ENCODE data around the gene KRTAP22-1. TPM values are rescaled to one million over a fixed set of nuclear protein-coding genes. Genes with fewer than 3 reads are reported as not detected.

KRTAP22-1 gene
- not detected in 2 replicates for total RNA-seq

DNA sequence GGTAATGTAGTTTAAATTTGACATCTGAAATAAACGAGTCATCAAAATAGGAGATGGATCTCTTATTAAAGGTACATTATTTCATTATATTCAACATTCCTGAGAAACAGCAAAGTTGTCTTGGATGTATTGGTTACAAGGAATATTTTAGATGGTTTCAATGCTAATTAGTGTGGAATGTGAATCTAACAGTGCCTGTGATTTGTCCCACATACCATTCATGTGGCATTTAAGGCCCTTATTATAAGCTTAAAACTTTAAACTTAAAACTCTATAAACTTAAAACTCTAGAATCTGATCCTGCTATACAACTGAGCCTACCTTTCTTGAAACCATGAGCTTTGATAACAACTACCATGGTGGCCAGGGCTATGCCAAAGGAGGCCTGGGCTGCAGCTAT, at the start of gene KRTAP22-1:
TSS of gene KRTAP22-1 (plus strand) at position 301 of the 400 bp plus-strand sequence.
- no peaks in the 10 kb centered on the region for H3K27me3 Mint-ChIP-seq
- no peaks in the 10 kb centered on the region for H3K4me1 Mint-ChIP-seq
- ChIA-PET POLR2A (no interaction called here), CTCF (no interaction called here)
- TF ChIP-seq, protein P1, sequence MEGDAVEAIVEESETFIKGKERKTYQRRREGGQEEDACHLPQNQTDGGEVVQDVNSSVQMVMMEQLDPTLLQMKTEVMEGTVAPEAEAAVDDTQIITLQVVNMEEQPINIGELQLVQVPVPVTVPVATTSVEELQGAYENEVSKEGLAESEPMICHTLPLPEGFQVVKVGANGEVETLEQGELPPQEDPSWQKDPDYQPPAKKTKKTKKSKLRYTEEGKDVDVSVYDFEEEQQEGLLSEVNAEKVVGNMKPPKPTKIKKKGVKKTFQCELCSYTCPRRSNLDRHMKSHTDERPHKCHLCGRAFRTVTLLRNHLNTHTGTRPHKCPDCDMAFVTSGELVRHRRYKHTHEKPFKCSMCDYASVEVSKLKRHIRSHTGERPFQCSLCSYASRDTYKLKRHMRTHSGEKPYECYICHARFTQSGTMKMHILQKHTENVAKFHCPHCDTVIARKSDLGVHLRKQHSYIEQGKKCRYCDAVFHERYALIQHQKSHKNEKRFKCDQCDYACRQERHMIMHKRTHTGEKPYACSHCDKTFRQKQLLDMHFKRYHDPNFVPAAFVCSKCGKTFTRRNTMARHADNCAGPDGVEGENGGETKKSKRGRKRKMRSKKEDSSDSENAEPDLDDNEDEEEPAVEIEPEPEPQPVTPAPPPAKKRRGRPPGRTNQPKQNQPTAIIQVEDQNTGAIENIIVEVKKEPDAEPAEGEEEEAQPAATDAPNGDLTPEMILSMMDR (IDR thresholded peaks at IDR 0.05) = no peak
- H3K27ac Mint-ChIP-seq = no peak within 1 kb of the TSS
- H3K4me3 Mint-ChIP-seq = no peak within 1 kb of the TSS
- no peaks in the 10 kb centered on the region for H3K9me3 Mint-ChIP-seq
- ATAC-seq (ENCODE audit: low read depth) = no peak
- no peaks in the 10 kb centered on the region for H3K36me3 Mint-ChIP-seq (ENCODE audit: low read depth)
- intact Hi-C loops (cut with micrococcal nuclease) = no loop called here
- DNase-seq = no peak

DNA sequence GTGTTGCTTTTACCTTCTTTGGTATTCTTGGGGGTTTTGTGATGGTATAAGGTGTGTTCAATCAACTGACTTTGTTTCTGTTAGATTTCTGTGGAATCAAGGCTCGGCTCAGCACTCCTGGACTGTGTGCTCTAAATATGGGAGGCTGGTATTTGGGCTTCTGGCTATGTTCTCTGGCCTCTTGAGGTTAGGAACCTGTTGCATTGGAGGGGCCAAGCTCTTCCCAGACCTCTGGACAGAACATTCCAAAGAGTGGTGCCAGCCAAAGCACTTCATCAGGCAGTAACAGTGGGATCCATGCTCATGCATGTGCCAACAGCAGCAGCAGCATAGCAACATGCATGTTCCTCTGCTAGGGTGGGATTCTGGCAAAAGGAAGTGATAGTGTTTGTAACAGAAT, 48.1 kb upstream of the KRTAP22-1 start:
- Mint-ChIP-seq H3K4me1 (no peaks in the 10 kb centered on the region), H3K27ac (no peak overlapping the region), H3K27me3 (no peaks in the 10 kb centered on the region), H3K4me3 (no peak overlapping the region), H3K9me3 (peaks cover 20% of the 10 kb centered on the region), H3K36me3 (ENCODE audit: low read depth) (no peaks in the 10 kb centered on the region)
- TF ChIP-seq, protein P1 (IDR thresholded peaks at IDR 0.05) = no peak
- ATAC-seq (ENCODE audit: low read depth) (no peak), DNase-seq (no peak)
- ChIA-PET CTCF (no interaction called here), POLR2A (no interaction called here)
- intact Hi-C loops (cut with micrococcal nuclease) = no loop called here

DNA sequence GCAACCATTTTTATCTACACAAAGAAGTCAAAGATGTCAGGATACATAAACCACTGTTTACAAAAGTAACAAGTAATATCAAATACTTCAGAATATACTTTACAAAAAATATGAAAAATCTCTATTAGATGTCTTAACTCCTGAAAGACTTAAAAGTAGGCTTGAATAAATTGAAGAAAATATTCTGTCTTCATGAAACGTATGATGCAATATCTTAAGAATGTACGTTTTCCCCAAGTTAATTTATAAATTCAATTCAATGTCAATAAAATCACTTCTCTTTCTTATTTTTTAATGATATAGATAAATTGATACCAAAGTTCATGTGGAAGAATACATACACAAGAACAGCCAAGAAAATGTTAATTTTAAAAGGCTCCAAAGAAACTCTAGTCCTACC, 45.8 kb upstream of the KRTAP22-1 start:
- intact Hi-C loops (cut with micrococcal nuclease) = no loop called here
- no peak overlapping the region for H3K4me3 Mint-ChIP-seq
- no peak overlapping the region for H3K27ac Mint-ChIP-seq
- POLR2A ChIA-PET = no interaction called here
- H3K9me3 Mint-ChIP-seq = peaks cover 19% of the 10 kb centered on the region
- CTCF ChIA-PET = no interaction called here
- H3K4me1 Mint-ChIP-seq = no peaks in the 10 kb centered on the region
- H3K27me3 Mint-ChIP-seq = no peaks in the 10 kb centered on the region
- ATAC-seq (ENCODE audit: low read depth) = no peak
- H3K36me3 Mint-ChIP-seq (ENCODE audit: low read depth) = no peaks in the 10 kb centered on the region
- no peak for DNase-seq
- TF ChIP-seq, protein P1 (IDR thresholded peaks at IDR 0.05) = no peak

DNA sequence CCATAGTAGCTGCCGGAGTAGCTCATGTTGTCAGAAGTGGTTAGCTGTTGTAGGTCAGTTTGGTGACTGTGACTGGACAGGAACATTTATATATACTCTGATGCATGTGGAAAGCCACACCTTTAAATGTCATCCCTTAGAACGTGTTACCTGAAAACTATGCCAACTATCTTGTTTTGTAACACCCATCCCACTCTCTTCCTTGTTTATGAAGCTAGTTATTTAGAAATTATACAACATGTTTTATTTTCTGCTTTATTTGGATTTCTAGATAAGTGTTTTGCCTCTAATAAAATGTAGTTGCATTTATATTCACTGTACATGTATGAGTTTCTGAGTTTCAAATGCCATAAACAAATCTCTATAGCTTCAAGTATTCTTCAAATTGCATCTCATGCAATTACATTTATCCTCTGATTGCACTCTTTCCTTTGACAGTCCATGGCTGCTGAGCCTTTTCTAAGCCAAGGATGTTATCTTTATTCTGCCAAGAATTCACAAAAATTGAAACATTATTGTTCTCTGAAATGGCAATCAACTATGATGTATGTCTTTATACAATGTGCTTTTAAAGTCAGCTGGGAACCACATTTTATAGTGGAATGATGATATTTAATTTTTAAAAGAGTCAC, 39.5 kb upstream of the KRTAP22-1 start, which contains the start of gene KRTAP19-7:
TSS of gene KRTAP19-7 (minus strand) at position 51 of the 632 bp plus-strand sequence. CDS start at position 26, 25 bp downstream.
- Mint-ChIP-seq H3K27me3 (no peaks in the 10 kb centered on the region), H3K4me3 (no peak within 1 kb of the TSS), H3K27ac (no peak within 1 kb of the TSS), H3K4me1 (no peaks in the 10 kb centered on the region), H3K36me3 (ENCODE audit: low read depth) (no peaks in the 10 kb centered on the region), H3K9me3 (peaks cover 6% of the 10 kb centered on the region)
- intact Hi-C loops (cut with micrococcal nuclease) = no loop called here
- CTCF ChIA-PET = no interaction called here
- POLR2A ChIA-PET = no interaction called here
- DNase-seq = no peak
- ATAC-seq (ENCODE audit: low read depth) = no peak
- TF ChIP-seq, protein P1 (IDR thresholded peaks at IDR 0.05) = no peak

DNA sequence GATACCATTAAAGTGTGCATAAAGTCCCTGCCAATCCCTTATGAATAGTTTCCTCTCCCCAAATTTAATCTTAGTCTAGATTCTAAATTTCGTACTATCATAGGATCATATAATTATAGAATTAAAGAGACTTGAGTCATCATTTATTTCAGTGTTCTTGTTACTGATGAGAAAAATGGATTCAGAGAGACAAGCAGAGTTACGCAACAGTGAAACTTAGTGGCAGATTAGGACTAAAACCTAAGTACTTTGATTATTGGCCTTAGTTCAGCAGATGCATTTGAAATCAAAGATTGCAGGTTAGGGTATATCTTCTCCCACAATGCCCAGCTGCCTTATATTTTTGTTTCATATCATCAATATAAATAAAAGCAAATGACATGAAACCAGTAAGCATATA, 38.9 kb upstream of the KRTAP22-1 start:
- ATAC-seq (ENCODE audit: low read depth) = no peak
- Mint-ChIP-seq H3K27me3 (no peaks in the 10 kb centered on the region), H3K9me3 (peaks cover 6% of the 10 kb centered on the region), H3K4me1 (no peaks in the 10 kb centered on the region), H3K36me3 (ENCODE audit: low read depth) (no peaks in the 10 kb centered on the region), H3K27ac (no peak overlapping the region), H3K4me3 (no peak overlapping the region)
- DNase-seq = no peak
- POLR2A ChIA-PET = no interaction called here
- intact Hi-C loops (cut with micrococcal nuclease) = no loop called here
- CTCF ChIA-PET = no interaction called here
- TF ChIP-seq, protein P1 (IDR thresholded peaks at IDR 0.05) = no peak

Measured in activated B cell treated with CpG ODN at 0.5 μM for 24 hours (primary cell).